GM10266 (cell line): Measurements from ENCODE around the gene PRSS50.
A peak's percentile ranks its signal among the peaks of the same experiment; 100 is the strongest.

ENCODE experiments used
- DNase-seq: peaks from one replicate; pipeline ENCODE4 v3.0.0; 2012; ENCODE audit errors: extremely low spot score
- CTCF ChIP-seq: IDR thresholded peaks from 2 replicates; pipeline ENCODE4 v1.5.1; 2012; ENCODE audit warnings: mild to moderate bottlenecking, low read depth; ENCODE audit not compliant: control insufficient read depth, insufficient read depth; ENCODE audit errors: missing control alignments

The PRSS50 gene

GRCh38 chr3:46701181-46701939 is 16.3 kb downstream of the PRSS50 start, which contains the start of gene TMIE:
Gene TMIE (plus strand): TSS chr3:46701392. CDS start chr3:46701488, 96 bp downstream.
- no peak for DNase-seq
- no peak for TF ChIP-seq CTCF

DNA sequence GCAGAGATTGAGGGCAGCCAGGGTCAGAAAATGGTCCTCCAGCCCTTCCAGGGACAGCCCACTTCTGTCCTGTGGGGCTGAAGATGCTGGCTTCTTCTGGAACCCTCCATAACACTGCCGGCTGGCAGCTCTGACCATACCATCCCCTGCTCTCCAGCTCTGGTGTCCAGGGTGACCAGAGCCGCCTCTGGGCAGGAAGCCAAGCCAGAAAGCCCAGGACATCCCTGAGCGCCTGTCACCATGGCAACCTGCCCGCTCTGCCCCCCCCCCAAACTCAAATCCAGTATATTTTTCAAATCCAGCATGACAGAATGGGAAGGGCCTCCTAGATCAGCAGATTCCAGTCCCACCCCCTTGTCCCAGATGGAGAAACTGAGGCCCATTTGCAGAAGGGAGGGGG is 16.9 kb downstream of the PRSS50 start:
- no peak for DNase-seq
- no peak for TF ChIP-seq CTCF

- no peak for DNase-seq
- no peak for TF ChIP-seq CTCF
Observed at GRCh38 chr3:46699676-46700523, 17.8 kb downstream of the PRSS50 start.

- DNase-seq = no peak
- TF ChIP-seq CTCF = no peak
Observed at GRCh38 chr3:46695962-46696894, 21.4 kb downstream of the PRSS50 start.

- TF ChIP-seq CTCF = peak; percentile 37
- DNase-seq = no peak
Observed at GRCh38 chr3:46695177-46695961, 22.3 kb downstream of the PRSS50 start.

DNA sequence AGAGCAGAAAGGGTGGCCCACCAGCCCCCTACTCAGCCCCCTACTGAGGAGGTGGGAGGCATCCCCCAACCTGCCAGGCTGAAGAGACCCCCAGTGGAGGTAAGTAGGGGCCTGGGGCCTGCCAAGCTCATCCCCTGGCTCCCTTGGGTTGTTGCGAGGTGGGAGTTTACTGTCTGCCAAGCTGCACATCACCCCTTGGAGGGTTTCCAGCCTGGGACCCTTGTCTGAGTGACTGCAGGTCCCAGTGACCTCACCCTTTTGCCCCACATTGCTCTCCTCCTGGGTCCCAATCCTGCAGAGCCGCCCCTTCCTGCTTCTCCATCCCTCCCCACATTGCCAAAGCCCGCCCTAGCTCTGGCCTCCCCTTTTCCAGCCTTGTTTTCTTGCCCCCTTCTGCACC is 23.1 kb downstream of the PRSS50 start:
- DNase-seq = no peak
- TF ChIP-seq CTCF = no peak
